Measurements from ENCODE around the gene SOS2. TPM values are rescaled to one million over a fixed set of nuclear protein-coding genes. Genes with fewer than 3 reads are reported as not detected.

SOS2 gene
- total and polyA plus RNA-seq, 10 of the 15 experiments (the other 5 are each of a cell fraction or from before 2014, with no cell fraction given) = 2.1 to 16.8 (median 8.4) TPM

DNA sequence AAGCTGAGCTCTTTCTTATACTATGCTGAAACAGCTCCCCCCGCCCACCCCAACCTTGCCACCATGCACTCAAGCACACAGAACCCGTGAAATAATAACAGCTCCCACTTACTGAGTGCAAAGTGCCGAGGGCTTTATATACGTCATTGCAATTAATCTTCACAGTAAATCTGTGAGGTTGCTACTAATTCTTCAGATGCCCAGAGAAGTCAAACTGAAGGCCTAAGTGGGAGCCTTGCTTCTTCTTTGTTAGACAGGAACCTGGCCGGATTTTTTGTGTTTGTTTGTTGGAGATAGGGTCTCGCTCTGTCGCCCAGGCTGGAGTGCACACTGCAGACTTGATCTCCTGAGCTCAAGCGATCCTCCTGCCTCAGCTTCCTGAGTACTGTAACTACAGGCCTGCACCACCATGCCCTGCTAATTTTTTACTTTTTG, 149.1 kb downstream of the SOS2 start:
- 44% methylated on average over 8 of the region's 8 CpGs for WGBS (ENCODE audit: insufficient coverage, insufficient replicate concordance, low lambda C conversion rate, missing lambda C conversion rate)
- Histone ChIP-seq H3K4me3 (peak overlapping the region; percentile 29; the same call in 1 of the 2 replicates), H3K27ac (ENCODE audit: control insufficient read depth, insufficient read depth) (peak overlapping the region; percentile 95), H2AFZ (ENCODE audit: control insufficient read depth, low read depth, low read length) (no peak overlapping the region; the same call in 1 of the 2 replicates), H3K79me2 (ENCODE audit: control insufficient read depth, insufficient read depth, low read length) (peaks cover 12% of the 10 kb centered on the region), H3K4me1 (ENCODE audit: control insufficient read depth, insufficient read depth, low read length) (peaks cover 56% of the 10 kb centered on the region), H3K4me2 (ENCODE audit: control insufficient read depth, insufficient read depth) (peak overlapping the region; percentile 100), H3K9ac (ENCODE audit: control insufficient read depth, insufficient read depth, low read length) (peak overlapping the region; percentile 81), H4K20me1 (ENCODE audit: control insufficient read depth, insufficient read depth) (no peaks in the 10 kb centered on the region), H3K36me3 (ENCODE audit: control insufficient read depth in 2 of 2, insufficient read depth in 2 of 2, low read length in 1 of 2) (no peaks in the 10 kb centered on the region), H3K9me3 (replicated peaks; ENCODE audit: control insufficient read depth, insufficient read depth, low read length) (no peaks in the 10 kb centered on the region), H3K27me3 (replicated peaks in 1 of 2; ENCODE audit: control insufficient read depth in 2 of 2, insufficient read depth in 2 of 2, low read length in 1 of 2) (no peaks in the 10 kb centered on the region)
- FAIRE-seq = no peak
- ChIA-PET SMC1A (ENCODE audit: uncharacterized antibody, unreplicated experiment) (interaction anchor here (0.8 to 3.9 kb wide), 23 partner anchors 11 to 230 kb away, joined by 3 to 74 read pairs (median 7); partner anchors contain the start of gene NEMF), RAD21 (ENCODE audit: unreplicated experiment) (interaction anchor here (0.5 to 3.9 kb wide), 25 partner anchors 11 to 484 kb away, joined by 3 to 99 read pairs (median 7); partner anchors contain the start of genes LRR1, NEMF and VCPKMT), POLR2A (interaction anchor here (0.5 to 3.8 kb wide), 15 partner anchors 12 to 315 kb away, joined by 3 to 42 read pairs (median 3); no protein-coding TSS in a partner anchor), CTCF (interaction anchor here (0.5 to 3.8 kb wide), 18 partner anchors 11 to 230 kb away, joined by 3 to 20 read pairs (median 6); partner anchors contain the start of gene NEMF)
- ATAC-seq = peak; percentile 25
- in situ Hi-C loops (cut with MboI) = no loop called here
- BruUV-seq (replicated peaks) = no TSS peak
- DNase-seq (ENCODE audit: low read depth, low spot score) = no peak
- intact Hi-C loops (cut with micrococcal nuclease; ENCODE audit: unreplicated experiment) = loop anchor here (2.0 kb wide), 2 partner anchors 190 to 214 kb away; partner anchors contain the start of gene ARF6
- no peak for TF ChIP-seq POU2F2 (IDR thresholded peaks at IDR 0.05; ENCODE audit: borderline replicate concordance, low read depth, low read length)
- no peak for TF ChIP-seq BMI1 (IDR thresholded peaks at IDR 0.05; ENCODE audit: borderline replicate concordance)
- 0 out of 2 replicates have a peak, but pooled peaks have one; percentile 32 for TF ChIP-seq CHD1 (IDR thresholded peaks at IDR 0.05; ENCODE audit: low read depth, low read length)
- TF ChIP-seq ZNF687 (IDR thresholded peaks at IDR 0.05) = peak; percentile 43; the same call in 1 of the 2 replicates
- no peak for TF ChIP-seq EZH2 (IDR thresholded peaks at IDR 0.05; ENCODE audit: borderline replicate concordance, control insufficient read depth, low read depth, low read length)
- no peak for TF ChIP-seq SUZ12 (IDR thresholded peaks at IDR 0.05; ENCODE audit: unreplicated experiment)
- no peak for TF ChIP-seq EGR1 (IDR thresholded peaks at IDR 0.05; ENCODE audit: borderline replicate concordance in 1 of 2, low read depth in 2 of 2, low read length in 2 of 2)
- no peak for TF ChIP-seq MAX (IDR thresholded peaks at IDR 0.05; ENCODE audit: low read depth, low read length)
- no peak for TF ChIP-seq NR2C1 (IDR thresholded peaks at IDR 0.05)
- no peak for TF ChIP-seq SIN3A (IDR thresholded peaks at IDR 0.05; ENCODE audit: low read depth, low read length)
- TF ChIP-seq, protein P1, sequence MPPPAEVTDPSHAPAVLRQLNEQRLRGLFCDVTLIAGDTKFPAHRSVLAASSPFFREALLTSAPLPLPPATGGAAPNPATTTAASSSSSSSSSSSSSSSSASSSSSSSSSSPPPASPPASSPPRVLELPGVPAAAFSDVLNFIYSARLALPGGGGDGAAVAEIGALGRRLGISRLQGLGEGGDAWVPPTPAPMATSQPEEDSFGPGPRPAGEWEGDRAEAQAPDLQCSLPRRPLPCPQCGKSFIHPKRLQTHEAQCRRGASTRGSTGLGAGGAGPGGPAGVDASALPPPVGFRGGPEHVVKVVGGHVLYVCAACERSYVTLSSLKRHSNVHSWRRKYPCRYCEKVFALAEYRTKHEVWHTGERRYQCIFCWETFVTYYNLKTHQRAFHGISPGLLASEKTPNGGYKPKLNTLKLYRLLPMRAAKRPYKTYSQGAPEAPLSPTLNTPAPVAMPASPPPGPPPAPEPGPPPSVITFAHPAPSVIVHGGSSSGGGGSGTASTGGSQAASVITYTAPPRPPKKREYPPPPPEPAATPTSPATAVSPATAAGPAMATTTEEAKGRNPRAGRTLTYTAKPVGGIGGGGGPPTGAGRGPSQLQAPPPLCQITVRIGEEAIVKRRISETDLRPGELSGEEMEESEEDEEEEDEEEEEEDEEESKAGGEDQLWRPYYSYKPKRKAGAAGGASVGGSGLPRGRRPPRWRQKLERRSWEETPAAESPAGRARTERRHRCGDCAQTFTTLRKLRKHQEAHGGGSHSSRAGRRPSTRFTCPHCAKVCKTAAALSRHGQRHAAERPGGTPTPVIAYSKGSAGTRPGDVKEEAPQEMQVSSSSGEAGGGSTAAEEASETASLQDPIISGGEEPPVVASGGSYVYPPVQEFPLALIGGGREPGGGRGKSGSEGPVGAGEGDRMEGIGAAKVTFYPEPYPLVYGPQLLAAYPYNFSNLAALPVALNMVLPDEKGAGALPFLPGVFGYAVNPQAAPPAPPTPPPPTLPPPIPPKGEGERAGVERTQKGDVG (CRISPR knock-in tag; IDR thresholded peaks at IDR 0.05) = no peak
- peak; percentile 53; the same call in 1 of the 2 replicates for TF ChIP-seq PAX5 (IDR thresholded peaks at IDR 0.05; ENCODE audit: borderline replicate concordance, low read depth, low read length)
- peak; percentile 71 for TF ChIP-seq ATF7 (IDR thresholded peaks at IDR 0.05; ENCODE audit: low read depth)
- TF ChIP-seq HCFC1 (IDR thresholded peaks at IDR 0.05; ENCODE audit: low read length) = 0 out of 2 replicates have a peak, but pooled peaks have one; percentile 10
